ENCODE data around the gene NINJ1.

DNA sequence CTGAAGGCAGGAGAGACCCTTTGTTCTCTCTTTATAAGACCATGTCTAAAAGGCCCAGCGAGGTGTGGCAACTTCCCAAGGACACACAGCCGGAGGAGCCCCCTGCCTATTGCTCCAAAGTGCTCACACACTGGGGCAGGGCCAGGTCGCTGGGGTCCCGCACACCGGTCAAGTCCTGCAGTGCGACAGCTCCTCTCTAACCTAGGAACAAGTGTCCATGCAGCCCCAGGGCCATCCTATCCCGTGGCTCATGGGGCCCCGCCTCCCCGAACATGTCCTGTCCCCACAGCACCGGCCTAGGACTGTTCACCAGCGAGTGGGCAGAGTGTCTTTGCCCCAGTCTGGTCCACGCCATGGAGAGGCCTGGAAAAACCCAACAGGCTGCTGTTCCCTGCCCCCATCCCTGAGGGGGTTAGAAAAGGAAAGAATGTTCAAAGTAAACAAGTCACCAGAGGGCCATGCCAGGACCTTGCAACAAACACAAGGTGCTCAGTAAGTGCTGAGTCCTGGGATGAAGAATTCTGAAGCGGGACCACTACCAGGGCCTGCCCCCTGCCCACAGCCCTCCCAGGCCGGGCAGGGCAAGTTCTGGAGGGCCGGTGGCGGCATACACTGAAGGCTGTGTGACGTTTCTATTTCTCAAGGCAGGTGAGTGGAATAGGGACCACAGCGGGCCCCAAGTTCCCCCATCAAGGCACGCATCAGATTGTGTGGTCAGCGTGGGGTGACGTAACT lies 938 bp downstream of the NINJ1 start:
- no peak for TF ChIP-seq CTCF (IDR thresholded peaks at IDR 0.05; ENCODE audit: insufficient read depth, low read length, poor library complexity, severe bottlenecking)
- no peak for TF ChIP-seq EZH2phosphoT487 (conservative IDR thresholded peaks at IDR 0.05; ENCODE audit: low read length)

Data from SU-DHL-6 (cell line).